NCI-H2227 (cell line): ENCODE data around the gene UGT1A8.

Source experiments
- DNase-seq: peaks from one replicate; lab custom pipeline; 2025; ENCODE audit not compliant: unreplicated experiment; lab: John Stamatoyannopoulos, UW

The UGT1A8 gene

DNA sequence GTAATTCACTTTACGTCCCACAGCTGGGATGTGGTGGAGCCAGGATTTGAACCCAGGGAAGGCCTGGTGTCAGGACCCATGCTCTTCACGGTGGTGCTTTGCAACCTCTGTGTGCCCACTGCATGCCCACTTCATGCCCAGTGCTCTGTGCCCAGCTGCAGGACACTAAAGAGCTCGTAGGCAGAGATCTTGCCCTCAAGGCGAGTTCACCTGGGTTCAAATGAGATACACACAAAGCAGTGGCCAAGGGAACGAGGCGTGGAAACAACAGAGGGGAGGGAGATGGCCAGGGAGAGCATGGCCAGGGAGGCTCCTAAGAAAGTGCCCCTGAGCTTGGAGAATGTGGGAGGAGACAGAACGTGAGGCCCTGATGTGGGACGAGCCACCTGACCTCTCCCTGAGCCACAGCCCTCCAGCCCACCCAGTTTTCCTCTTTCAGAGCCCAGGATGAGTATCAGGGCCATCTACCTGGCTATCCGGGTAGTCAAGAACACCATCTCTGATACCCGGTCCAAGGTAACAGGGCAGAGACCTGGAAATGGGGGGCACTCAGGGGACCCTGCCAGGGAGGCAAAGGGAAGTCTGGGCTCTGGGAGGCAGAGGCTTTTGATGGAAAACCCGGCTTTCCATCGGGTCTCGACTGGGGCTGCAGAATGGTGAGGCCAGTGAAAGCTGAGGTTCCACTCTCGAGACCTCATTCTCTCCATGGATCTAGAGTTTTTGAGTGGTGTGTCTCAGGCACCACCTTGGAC lies 181.1 kb downstream of the UGT1A8 start:
- DNase-seq = no peak

DNA sequence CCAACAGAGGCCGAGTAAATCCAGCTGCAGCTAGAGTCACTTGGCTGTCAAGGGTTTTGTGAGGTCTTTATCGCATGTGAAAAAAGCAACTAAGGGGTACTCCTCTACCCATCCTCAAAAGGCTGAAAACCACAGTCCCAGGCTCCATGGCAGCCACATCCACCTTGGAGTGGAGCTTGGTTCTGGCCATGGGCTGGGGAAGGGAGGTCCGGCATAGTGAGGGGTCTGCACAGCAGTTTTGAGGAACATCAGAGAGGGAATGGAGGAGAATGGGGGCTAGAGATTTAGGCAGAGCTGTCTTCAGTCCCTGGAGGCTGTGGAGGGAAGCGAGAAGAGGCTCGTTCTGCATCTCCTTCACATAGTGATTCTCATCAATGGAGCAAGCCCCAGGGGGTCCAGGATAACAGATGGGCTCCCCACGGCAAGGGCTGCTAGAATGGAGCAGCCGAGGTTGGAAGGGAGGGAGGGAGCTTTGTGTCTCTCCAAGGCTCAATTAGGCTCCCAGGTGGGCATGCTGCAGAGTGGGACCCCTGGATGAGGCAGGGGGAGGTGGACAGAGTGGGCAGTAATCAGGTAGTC lies 181.7 kb downstream of the UGT1A8 start:
- no peak for DNase-seq

DNA sequence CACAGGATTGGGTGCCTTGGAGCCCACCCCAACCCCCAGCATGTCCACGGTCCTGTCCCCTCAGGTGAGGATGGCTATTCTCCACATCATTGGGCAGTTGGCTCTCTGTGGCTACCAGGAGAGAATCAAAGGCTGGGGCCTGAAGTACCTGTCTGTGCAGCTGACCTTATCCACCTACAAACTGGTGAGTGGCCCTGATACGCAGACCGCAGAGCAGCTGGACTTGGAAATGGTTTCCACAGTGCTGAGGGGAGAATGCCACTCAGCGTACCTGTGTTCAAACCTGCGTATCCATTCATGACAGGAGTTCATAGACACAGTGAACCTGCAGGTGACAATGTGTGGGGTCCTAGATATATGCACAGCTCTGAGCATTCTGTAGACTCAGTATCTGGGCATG lies 182.3 kb downstream of the UGT1A8 start:
- DNase-seq = no peak

DNA sequence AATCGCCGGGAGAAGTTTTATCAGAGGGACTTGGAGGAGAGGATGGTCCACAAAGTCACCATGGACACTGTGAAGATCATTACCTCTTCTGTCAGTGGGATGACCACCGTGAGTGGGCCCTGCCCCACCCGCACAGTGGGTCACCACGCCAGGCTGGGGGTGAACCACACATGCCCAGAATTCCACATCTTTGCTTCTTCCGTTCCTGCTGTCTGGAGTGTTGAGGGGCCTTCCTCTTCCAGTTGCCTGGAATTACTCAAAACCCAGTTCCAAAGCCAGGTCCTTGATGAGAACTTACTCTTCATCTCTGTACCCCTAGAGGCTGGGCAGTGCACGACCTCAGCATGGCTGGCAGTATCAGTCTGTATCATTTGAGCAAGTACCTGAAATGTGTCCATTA lies 182.8 kb downstream of the UGT1A8 start:
- DNase-seq = no peak

DNA sequence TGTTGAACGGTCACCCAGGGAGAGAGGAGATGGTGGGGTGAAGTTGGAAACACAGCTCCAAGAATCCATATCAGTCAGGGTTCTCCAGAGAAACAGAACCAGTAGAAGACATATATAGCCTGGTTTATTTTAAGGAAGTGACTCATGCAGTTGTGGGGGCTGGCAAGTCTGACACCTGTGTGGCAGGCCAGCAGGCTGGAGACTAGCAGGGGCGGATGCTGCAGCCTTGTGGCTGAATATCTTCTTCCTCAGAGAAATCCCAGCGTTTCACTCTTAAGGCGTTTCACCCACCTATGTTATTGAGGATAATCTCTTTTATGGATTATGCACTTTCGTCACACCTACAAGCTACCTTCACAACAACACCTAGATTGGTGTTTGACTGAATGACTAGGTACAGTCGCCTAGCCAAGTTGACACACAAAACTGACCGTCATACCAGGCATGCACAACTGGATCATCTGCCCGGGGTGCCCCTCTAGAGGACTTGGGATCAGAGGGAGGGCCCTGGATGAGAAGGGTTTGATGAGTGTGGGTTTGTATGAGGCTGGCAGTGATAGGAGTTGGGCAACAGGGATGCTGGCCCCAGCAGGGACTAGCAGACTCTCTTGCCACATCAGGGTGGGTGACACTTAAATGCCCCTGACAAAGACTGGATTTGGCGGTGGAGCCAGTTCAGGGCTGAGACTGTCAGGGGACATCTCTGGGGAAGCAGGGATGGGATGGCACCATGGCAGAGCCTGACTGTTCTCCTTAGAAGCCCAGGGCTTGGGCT lies 184.1 kb downstream of the UGT1A8 start:
- DNase-seq = no peak

DNA sequence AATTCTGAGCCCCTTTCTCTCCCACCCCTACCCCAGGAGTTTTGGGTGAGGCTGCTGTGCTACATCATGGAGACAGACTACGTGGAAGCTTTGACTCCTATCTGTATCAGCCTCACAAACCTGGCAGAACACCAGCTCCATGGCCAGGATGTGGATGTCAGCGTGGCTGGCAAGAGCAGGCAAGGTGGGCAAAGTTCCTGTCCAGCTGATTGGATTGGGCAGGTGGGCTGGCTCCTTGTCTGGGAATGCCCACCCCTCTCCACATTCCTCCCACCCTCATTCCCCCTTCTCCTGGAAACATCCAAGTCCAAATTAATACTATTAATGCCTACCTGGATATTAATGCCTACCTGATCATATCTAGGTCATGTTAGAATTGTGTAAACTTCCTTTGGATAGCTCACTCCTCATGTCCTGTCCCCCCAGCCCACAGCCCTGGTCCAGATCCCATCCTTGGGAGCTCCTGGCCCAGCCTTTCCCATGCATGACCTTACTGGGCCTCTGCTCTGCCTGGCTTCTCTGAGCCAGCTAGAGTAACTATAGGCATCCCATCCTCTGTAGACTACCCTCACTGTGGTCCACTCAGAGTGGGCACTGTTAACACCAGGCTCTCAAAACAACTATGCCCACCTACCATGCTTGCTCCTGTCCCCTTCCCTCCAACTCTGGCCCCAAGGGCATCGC lies 184.8 kb downstream of the UGT1A8 start:
- no peak for DNase-seq

DNA sequence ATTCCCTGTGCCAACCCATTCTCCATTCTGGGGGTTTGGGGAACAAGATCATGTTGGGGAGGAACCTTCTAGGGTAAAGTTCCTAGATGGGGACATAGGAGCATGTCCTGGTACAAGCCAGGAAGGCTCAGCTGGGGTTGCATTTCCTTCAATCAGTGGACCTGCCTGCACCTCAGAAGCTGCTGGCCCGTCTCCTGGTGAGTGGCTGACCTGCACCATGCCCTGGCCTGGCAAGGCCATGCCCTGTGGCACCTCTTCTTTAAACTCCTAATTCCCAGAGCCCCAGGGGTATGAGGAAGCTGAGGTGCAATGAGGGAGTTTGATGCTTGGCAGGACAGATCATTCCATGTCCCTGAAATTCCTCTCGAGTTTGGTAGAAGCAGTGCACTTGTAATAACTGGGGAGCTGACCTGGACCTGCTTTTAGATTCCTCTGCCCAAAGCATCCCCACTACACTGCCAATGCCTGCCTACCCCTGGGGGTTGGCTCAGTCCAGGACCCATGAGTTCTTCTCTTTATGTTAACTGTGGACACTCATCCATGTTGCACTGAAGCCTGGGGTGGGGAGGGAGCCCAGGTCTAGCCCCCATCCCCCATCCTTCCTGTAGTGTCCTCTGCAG lies 186.0 kb downstream of the UGT1A8 start:
- no peak for DNase-seq

DNA sequence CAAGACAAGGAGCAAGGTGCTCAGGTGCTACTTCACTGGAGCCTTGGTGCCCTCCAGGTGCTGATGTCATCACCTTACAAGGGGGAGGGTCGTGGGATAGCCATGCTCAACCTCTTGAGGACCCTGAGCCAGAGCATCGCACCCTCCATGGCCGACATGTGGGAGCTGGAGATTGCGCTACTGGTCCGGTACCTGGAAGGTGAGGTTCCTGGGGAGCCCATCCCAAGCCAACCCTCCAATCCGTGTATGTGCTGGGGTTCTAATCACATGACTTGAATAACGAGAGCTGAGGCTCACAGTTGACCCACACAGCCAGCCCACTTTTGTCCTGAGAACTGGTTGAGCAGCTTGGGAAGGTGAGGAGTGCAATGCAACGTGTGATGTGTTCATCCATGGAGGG lies 186.6 kb downstream of the UGT1A8 start:
- DNase-seq = no peak

DNA sequence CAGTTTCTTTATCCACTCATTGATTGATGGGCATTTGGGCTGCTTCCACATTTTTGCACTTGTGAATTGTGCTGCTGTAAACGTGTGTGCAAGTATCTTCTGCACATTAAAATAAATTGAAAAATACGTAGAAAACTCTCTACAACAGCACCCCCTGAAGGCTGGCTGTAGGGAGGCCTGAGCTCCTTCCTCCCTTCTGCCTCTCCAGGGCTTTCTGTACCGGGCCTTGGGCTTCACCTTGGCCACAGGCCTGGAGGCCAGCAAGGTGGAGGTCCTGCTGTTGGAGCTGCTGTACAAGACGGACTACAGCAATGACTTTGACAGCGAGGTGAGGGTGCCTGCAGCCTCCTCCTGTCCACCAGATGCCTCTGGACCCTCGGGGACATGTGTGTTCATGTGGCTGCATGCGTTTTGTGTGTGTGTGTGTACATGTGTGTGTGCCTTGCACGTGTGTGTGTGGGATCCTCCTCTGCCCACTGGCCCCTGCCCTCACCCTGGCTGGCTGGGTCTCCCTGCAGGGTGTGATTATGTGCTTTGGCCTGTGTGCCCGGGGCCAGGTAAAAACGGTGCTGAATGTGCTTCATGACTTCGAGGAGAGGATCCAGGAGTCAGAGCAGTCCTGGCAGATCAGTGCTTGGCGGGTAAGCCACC lies 189.9 kb downstream of the UGT1A8 start:
- no peak for DNase-seq

DNA sequence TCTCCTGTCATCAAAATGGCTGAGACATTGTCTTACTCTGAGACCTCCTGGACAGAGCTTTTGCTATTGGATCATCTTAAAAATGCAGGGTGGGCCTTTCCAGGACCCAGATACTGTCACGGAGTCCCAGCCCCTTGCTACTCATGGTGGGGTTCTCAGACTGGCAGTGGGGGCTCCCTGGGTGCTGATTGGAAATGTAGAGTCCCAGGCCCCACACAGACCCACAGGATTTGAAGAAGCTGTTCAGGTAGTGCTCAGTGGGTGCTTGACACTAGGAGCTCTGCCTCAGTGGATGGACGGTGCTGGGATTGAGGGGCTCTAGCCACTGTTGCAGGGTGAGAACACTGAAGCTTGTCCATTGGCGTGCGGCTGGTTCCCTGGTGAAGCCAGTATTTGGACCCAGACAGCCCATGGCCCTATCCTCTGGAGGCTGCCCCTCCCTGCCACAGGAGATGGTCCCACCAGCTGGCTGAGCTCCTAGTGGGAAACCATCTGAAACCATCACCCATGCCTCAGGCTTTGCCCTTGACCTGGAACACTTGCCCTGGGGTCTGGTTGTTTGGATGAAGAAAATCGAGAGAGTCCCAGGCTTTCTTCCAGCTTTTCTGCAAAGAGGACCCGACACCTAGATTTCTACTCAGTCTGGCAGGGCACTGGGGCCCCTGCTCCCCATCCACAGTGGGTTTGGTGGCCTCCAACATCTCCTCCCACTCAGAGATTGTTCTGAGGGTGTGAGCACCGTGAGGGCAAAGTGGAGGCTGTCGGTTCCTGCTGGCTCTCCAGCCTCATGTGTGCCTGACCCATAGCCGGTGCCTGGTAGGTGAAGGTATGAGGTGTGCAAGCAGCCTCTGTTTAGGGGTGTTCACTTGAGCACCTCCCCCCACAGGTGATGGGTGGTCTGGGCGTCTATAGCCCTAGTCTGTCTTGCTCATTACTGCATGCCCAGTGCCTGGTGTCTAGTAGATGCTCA lies 190.8 kb downstream of the UGT1A8 start:
- no peak for DNase-seq

DNA sequence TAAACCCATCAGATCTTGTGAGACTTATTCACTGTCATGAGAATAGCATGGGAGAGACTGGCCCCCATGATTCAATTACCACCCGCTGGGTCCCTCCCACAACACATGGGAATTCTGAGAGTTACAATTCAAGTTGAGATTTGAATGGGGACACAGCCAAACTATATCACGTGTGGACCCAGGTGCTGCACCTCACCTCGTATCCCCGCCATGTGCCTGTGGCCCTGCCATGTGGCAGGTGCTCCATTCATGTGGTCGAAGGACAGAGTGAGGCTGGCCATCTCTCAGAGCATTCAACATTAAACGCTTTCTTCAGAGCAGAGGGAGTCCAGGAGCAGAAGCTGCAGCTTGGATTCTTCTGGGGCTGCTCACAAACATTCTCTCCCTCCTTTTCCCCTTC lies 193.0 kb downstream of the UGT1A8 start:
- no peak for DNase-seq

DNA sequence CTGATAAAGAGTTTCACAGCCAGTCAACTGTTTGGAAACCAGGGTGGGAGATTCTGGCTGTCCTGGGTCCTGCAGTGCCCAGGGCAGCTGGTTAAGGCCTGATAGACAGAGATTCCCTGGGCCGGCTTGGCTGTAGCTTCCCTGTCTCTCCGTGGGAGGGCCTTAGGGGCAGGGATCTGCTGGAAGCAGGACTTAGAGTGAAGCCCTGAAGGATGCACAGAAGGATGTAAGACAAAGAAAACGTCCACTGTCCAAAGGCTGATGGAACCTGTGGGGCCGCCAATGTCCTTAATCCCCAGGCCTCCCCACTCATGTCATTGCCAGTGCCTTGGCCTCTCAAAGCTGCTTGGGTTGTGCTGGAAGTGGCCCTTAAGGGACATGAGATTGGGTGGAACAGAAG lies 193.7 kb downstream of the UGT1A8 start:
- DNase-seq = no peak

DNA sequence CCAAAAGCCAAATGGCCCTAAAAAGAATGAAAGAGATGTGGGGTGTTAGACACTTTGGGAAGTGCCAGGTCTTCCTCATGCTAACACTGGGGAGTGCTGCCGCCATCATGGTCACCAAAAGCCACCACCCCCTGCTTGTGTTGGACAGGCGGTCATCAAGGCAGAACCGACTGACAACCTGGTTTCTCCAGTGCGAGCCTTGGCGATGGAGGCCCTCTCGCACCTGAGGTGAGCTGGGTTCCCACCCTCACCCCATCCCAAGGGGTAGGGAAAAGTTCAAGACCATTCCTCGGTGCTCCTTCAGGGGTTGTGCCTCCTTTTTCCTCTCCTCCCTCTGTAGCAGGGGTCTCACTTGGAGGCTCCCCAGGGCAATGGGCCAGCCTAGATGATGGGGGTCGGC lies 194.3 kb downstream of the UGT1A8 start:
- DNase-seq = no peak

DNA sequence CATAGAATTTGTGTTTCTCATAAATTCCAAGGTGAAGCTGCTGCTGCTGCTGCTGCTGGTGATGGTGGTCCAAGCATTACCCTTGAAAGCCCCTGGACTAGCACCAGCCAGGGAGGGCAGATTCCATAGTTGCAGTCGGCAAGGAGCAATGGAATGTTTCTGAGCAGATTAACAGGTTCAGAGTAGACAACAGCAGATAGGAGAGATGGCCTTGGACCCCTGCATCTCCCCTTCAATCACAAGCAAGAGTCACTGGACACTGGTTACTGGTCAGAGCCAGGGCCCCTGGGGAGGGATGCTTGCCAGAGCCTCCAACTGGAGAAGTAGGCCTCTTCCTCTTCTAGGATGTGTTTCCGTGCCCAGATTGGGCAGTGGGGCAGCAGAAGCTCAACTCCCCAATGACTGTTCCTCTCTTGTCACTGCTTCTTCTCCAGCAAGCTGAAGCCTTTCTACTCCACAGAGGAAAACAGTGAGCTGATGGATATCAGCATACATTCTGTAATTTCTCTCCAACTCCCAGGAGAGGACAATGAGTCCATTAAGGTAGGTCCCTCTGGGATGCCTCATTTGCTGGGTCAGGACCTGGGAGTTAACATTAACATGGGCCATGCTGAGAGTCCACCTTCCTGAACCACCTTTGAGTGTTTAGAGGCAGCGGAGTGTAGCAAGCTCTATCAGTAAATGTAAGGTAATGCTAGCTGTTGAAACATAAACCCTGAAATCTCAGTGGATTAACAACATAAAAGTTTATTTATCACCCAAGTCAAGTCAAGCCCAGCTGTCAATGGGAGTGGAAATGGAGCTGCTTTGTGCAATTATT lies 196.0 kb downstream of the UGT1A8 start:
- no peak for DNase-seq

DNA sequence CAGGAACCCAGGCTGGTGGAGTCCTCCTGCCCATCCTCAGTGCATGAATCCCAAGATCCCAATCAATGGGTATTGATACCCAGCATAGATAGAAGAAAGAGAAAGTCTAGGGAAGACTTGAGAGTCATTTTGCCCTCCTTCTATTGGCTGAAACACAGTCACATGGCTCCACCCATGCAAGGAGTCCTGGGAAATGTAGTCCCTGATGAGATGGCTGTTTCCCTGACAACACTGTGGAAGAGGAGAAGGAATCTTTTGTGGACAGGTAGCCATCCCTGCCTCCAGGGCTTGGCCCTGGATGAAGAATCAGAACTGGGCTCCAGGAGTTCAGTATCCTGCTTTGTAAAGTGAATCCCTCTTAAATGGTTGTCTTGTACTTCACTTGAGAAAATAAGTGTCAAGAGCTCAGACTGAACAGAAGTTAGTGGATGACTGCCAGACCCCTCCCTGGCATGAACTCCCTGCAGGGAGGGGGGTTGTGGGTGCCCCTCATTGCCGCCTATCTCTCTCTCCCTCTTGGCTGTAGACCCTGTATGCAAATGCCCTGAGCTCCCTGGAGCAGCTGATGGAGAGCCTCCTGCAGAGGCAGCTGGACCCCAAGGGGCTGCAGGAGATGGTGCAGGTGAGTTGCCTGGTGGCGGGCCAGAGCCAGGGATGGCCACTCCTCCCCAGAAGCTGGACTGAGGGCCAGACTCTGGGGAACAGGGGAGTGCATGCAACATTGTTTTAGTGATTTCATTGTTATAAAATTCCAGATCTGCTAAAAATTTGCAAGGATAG lies 196.8 kb downstream of the UGT1A8 start:
- no peak for DNase-seq

DNA sequence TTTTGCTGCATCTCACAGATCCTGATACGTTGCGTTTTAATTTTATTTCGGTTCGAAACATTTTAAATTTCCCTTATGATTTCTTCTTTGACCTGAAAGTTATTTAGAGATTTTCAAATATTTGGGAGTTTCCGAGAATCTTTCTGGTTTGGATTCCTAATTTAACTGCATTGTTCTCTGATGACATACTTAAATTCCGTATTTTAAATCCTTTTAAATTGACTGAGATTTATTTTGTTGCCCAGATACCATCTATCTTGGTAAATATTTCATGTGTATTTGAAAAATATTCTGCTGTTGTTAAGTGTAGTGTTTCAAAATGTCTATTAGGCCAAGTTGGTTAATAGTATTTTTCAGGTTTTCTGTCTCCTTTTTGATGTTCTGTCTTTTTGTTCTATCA lies 198.4 kb downstream of the UGT1A8 start:
- no peak for DNase-seq

DNA sequence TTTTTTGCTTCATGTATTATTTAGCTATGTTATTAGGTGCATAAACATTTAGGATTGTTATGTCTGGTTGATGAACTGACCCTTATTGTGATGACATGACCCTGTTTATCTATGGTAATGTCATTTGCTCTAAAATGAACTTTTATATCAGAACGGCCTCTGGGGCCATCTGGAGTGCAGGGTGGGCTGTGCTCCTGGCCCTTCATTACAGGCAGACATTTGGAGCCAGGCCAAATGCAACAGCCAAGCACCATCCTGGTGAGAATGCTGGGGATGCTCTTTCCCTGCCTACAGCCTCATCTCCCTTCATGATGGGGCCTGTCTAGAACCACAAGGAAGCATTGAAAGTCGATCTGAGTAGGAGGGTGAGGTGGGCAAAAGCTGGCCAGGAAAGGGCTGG lies 198.9 kb downstream of the UGT1A8 start:
- DNase-seq = no peak

DNA sequence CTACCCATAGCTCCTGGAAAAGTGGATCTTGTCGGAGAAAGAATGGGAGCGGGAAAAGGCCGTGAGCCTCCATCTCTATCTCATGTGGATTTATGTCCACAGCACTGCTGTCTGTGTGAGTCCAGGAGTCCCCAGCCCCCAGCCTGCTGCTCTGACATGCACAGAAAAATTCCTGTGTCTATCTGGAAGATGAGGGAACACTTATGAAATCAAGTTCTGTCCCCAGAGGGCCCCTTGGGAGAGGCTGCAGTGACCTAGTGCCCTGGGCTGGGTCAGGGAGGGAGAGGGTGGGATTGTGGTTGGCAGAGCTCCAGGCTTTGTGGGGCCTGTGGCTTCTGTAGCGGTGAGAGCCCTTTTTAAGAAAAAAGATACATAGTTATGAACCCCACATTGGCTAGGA lies 199.3 kb downstream of the UGT1A8 start:
- DNase-seq = no peak
